ENCODE data around the gene NLRC5.

DNA sequence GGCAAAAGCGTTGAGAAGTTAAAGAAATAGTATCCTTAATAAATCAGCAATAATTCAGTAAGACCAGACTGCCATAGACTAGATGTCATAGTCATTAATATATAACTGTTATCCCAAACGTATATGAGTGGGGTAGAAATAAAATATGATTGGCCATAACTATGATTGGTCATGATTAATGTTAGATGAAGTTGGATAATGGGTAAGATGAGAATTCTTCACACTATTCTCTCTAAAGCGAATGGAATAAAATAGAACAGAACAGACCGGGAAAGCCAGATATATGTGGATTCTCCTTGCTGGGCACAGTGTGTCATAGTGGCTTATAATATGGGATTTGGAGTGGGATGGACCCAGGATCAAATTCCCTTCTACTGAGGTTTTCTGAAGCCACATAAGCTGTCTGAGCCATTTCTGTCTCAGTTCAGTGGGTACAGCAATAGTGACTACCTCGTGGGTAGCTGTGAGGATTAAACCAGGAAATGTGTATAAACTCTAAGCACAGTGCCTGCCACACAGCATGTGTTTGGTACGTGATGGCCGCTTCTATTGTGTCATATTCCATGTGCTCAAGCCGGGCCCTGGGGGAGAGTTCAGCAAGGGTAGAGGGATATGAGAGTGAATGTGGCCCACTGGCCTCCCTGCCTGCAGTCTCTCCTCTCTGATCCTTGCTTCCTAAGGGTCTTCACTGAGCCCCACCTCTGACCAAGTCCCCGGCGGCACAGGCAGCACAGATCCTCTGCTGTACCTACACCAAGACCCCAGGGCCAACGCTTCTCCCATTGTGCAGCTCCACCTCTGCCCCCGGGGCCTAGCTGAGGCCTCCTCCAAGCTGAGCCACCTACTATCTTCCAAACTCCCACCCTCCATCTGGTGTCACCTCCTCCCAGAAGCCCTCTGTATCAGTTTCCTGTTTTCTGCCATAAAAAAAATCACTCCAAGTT is 23.9 kb upstream of the NLRC5 start:
- TF ChIP-seq POLR2AphosphoS5 (IDR thresholded peaks at IDR 0.05; ENCODE audit: low read depth, low read length), result no peak
- TF ChIP-seq POLR2A (IDR thresholded peaks at IDR 0.05; ENCODE audit: low read depth, low read length), result no peak
- no peak for TF ChIP-seq SPI1 (IDR thresholded peaks at IDR 0.05; ENCODE audit: low read depth, low read length)
